ENCODE measurements around the gene OSTN.

Gene OSTN

DNA sequence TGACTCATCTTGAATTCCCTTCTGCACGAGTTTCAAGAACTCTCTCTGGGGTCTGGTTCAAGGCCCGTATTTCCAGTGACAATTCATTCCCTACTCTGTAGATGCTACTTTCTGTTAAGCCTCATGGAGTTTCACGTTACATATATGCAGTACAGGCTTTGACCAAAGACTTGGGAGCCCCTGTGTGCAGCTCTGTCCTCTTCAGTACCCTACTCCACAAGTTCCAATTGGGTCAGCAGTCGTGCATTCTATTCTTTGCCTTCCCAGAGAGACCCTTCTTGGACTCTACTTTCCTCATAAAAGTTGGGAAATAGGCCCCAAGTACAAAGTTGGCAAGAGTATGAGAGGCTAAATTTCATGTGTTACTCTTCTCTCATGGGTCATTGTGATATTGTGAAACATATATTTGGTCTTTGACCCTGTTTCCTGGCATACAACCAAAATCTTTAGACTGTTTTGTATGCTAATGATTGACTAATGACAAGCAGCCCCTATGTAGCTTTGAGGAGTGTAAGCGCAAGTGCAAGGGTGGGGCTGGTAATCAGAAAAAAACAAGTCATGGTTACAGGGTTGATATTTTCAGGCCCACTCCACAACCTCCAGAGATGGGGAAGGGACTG is 115.2 kb downstream of the OSTN start:
- TF ChIP-seq, protein P1, sequence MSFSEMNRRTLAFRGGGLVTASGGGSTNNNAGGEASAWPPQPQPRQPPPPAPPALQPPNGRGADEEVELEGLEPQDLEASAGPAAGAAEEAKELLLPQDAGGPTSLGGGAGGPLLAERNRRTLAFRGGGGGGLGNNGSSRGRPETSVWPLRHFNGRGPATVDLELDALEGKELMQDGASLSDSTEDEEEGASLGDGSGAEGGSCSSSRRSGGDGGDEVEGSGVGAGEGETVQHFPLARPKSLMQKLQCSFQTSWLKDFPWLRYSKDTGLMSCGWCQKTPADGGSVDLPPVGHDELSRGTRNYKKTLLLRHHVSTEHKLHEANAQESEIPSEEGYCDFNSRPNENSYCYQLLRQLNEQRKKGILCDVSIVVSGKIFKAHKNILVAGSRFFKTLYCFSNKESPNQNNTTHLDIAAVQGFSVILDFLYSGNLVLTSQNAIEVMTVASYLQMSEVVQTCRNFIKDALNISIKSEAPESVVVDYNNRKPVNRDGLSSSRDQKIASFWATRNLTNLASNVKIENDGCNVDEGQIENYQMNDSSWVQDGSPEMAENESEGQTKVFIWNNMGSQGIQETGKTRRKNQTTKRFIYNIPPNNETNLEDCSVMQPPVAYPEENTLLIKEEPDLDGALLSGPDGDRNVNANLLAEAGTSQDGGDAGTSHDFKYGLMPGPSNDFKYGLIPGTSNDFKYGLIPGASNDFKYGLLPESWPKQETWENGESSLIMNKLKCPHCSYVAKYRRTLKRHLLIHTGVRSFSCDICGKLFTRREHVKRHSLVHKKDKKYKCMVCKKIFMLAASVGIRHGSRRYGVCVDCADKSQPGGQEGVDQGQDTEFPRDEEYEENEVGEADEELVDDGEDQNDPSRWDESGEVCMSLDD (tag by site-specific recombination; IDR thresholded peaks at IDR 0.05), result no peak
- TF ChIP-seq GFI1B (tag by site-specific recombination; IDR thresholded peaks at IDR 0.05) (no peak), ZNF174 (tag by site-specific recombination; IDR thresholded peaks at IDR 0.05) (no peak), PRDM1 (tag by site-specific recombination; IDR thresholded peaks at IDR 0.05) (no peak), ZNF24 (tag by site-specific recombination; IDR thresholded peaks at IDR 0.05) (no peak), ZNF146 (tag by site-specific recombination; IDR thresholded peaks at IDR 0.05) (no peak), OSR2 (tag by site-specific recombination; IDR thresholded peaks at IDR 0.05) (no peak), ZNF76 (tag by site-specific recombination; IDR thresholded peaks at IDR 0.05; ENCODE audit: borderline replicate concordance, low read depth) (no peak), ZNF501 (tag by site-specific recombination; IDR thresholded peaks at IDR 0.05) (no peak)
- TF ChIP-seq, protein P2, sequence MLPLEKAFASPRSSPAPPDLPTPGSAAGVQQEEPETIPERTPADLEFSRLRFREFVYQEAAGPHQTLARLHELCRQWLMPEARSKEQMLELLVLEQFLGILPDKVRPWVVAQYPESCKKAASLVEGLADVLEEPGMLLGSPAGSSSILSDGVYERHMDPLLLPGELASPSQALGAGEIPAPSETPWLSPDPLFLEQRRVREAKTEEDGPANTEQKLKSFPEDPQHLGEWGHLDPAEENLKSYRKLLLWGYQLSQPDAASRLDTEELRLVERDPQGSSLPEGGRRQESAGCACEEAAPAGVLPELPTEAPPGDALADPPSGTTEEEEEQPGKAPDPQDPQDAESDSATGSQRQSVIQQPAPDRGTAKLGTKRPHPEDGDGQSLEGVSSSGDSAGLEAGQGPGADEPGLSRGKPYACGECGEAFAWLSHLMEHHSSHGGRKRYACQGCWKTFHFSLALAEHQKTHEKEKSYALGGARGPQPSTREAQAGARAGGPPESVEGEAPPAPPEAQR (tag by site-specific recombination; IDR thresholded peaks at IDR 0.05), result no peak
- TF ChIP-seq, protein P3, sequence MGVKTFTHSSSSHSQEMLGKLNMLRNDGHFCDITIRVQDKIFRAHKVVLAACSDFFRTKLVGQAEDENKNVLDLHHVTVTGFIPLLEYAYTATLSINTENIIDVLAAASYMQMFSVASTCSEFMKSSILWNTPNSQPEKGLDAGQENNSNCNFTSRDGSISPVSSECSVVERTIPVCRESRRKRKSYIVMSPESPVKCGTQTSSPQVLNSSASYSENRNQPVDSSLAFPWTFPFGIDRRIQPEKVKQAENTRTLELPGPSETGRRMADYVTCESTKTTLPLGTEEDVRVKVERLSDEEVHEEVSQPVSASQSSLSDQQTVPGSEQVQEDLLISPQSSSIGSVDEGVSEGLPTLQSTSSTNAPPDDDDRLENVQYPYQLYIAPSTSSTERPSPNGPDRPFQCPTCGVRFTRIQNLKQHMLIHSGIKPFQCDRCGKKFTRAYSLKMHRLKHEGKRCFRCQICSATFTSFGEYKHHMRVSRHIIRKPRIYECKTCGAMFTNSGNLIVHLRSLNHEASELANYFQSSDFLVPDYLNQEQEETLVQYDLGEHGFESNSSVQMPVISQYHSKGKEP (tag by site-specific recombination; IDR thresholded peaks at IDR 0.05), result no peak
- no peak overlapping the region for H3K27ac ChIP-seq (ENCODE audit: extremely low read depth, low read depth, low read length)
- CTCF ChIA-PET, result interaction anchor here (0.7 kb wide), 1 partner anchor 130 kb away, joined by 3 read pairs; no protein-coding TSS in a partner anchor
- no peak overlapping the region for H3K4me3 ChIP-seq (ENCODE audit: low read depth, low read length)
- POLR2A ChIA-PET, result no interaction called here
- no peaks in the 10 kb centered on the region for H3K36me3 ChIP-seq (ENCODE audit: control insufficient read depth in 2 of 2, insufficient read depth in 1 of 2, low read length in 2 of 2)
- no peaks in the 10 kb centered on the region for H3K9me3 ChIP-seq (ENCODE audit: control insufficient read depth, insufficient read depth, low read depth, low read length)
- no peaks in the 10 kb centered on the region for H3K4me1 ChIP-seq (ENCODE audit: control insufficient read depth, insufficient read depth, low read length)
